GM23338 (cell line): Measurements from ENCODE around the gene TCHHL1. TPM values are rescaled to one million over a fixed set of nuclear protein-coding genes. Genes with fewer than 3 reads are reported as not detected.

Experiments used
- ATAC-seq: fragments of 200-7000 bp; cut with Tn5 transposase; 3 replicates; pipeline ENCODE4 v1.9.1; 2020
- DNase-seq: peaks from one replicate; pipeline ENCODE4 v3.0.0-alpha.2; 2015; ENCODE audit warnings: low spot score
- H2AFZ ChIP-seq: fragments of 200-600 bp; sonication (generic); 2 replicates; pipeline ENCODE4 v1.8.0; 2016; ENCODE audit warnings: antibody characterized with exemption, mild to moderate bottlenecking, moderate library complexity
- H3F3A ChIP-seq: fragments of 200-600 bp; sonication (generic); replicated peaks from 2 replicates; pipeline ENCODE4 v1.8.0; 2017; ENCODE audit warnings: antibody characterized with exemption, mixed run types, low read depth
- H3K27ac ChIP-seq: fragments of 200-600 bp; sonication (generic); 2 replicates; pipeline ENCODE4 v1.6.1; 2016; ENCODE audit warnings: low read depth
- H3K27me3 ChIP-seq: fragments of 200-600 bp; sonication (generic); 2 replicates; pipeline ENCODE4 v1.8.0; 2016; ENCODE audit warnings: mild to moderate bottlenecking, mixed run types, moderate library complexity; ENCODE audit not compliant: insufficient read depth
- H3K36me3 ChIP-seq: fragments of 200-600 bp; sonication (generic); 2 replicates; pipeline ENCODE4 v1.8.0; 2016; ENCODE audit warnings: mild to moderate bottlenecking; ENCODE audit not compliant: insufficient read depth
- H3K4me1 ChIP-seq: fragments of 200-600 bp; sonication (generic); 2 replicates; pipeline ENCODE4 v1.8.0; 2016; ENCODE audit warnings: mild to moderate bottlenecking, moderate library complexity; ENCODE audit not compliant: insufficient read depth
- H3K4me2 ChIP-seq: fragments of 200-600 bp; sonication (generic); 2 replicates; pipeline ENCODE4 v1.7.1; 2017; ENCODE audit warnings: mixed run types
- H3K4me3 ChIP-seq: fragments of 200-600 bp; sonication (generic); 2 replicates; pipeline ENCODE4 v1.6.1; 2016; ENCODE audit warnings: mixed run types
- H3K79me2 ChIP-seq: fragments of 200-600 bp; sonication (generic); replicated peaks from 2 replicates; pipeline ENCODE4 v1.8.0; 2017; ENCODE audit warnings: mild to moderate bottlenecking; ENCODE audit not compliant: insufficient read depth
- H3K9me2 ChIP-seq: fragments of 200-600 bp; sonication (generic); 2 replicates; pipeline ENCODE4 v1.8.0; 2017; ENCODE audit not compliant: insufficient read depth
- H4K20me1 ChIP-seq: fragments of 200-600 bp; sonication (generic); replicated peaks from 2 replicates; pipeline ENCODE4 v1.8.0; 2017; ENCODE audit warnings: mild to moderate bottlenecking; ENCODE audit not compliant: insufficient read depth
- H3K27ac Mint-ChIP-seq: 2 replicates; pipeline ENCODE4 v1.8.0; 2020; ENCODE audit warnings: inconsistent platforms, mild to moderate bottlenecking, moderate library complexity, mixed read lengths
- H3K27me3 Mint-ChIP-seq: 3 replicates; pipeline ENCODE4 v1.8.0; 2022; ENCODE audit warnings: low read depth, mild to moderate bottlenecking, moderate library complexity, mixed read lengths, inconsistent platforms; ENCODE audit not compliant: insufficient read depth, poor library complexity
- H3K36me3 Mint-ChIP-seq: 3 replicates; pipeline ENCODE4 v1.8.0; 2021; ENCODE audit warnings: low read depth, mild to moderate bottlenecking, inconsistent platforms, moderate library complexity, mixed read lengths
- H3K4me1 Mint-ChIP-seq: 3 replicates; pipeline ENCODE4 v1.8.0; 2020; ENCODE audit warnings: mild to moderate bottlenecking, inconsistent platforms, mixed read lengths
- H3K4me3 Mint-ChIP-seq: 3 replicates; pipeline ENCODE4 v1.8.0; 2021; ENCODE audit warnings: moderate library complexity, mild to moderate bottlenecking, inconsistent platforms, mixed read lengths
- H3K9me3 Mint-ChIP-seq: 3 replicates; pipeline ENCODE4 v1.8.0; 2020; ENCODE audit warnings: moderate library complexity, mild to moderate bottlenecking, inconsistent platforms, mixed read lengths
- CREB1 ChIP-seq: fragments of 250-450 bp; sonication (Bioruptor Pico); IDR thresholded peaks from 2 replicates; pipeline ENCODE4 v1.5.0; 2020; ENCODE audit warnings: low read depth, mild to moderate bottlenecking, moderate library complexity
- CTCF ChIP-seq, 2 experiments: fragments of 200-600 bp in 1 of 2; sonication (generic) in 1 of 2; conservative IDR thresholded peaks; 2 replicates each; pipeline versions ENCODE4 v1.5.1 to v1.6.1; 2016 to 2017; ENCODE audit warnings: antibody characterized with exemption in 2 of 2, low read depth in 2 of 2, mild to moderate bottlenecking in 2 of 2, moderate library complexity in 1 of 2
- ETS1 ChIP-seq: IDR thresholded peaks from 2 replicates; pipeline ENCODE4 v1.6.1; 2016; ENCODE audit warnings: antibody characterized with exemption
- EZH2 ChIP-seq: fragments of 200-600 bp; sonication (generic); IDR thresholded peaks from one replicate; pipeline ENCODE4 v1.8.0; 2017; ENCODE audit warnings: antibody characterized with exemption, mild to moderate bottlenecking, low read depth; ENCODE audit not compliant: unreplicated experiment
- EZH2phosphoT487 ChIP-seq: fragments of 200-600 bp; sonication (generic); IDR thresholded peaks from one replicate; pipeline ENCODE4 v1.8.1; 2018; ENCODE audit warnings: antibody characterized with exemption; ENCODE audit not compliant: unreplicated experiment
- JUNB ChIP-seq: IDR thresholded peaks from one replicate; pipeline ENCODE4 v1.6.1; 2016; ENCODE audit warnings: antibody characterized with exemption; ENCODE audit not compliant: unreplicated experiment
- NANOG ChIP-seq: IDR thresholded peaks from 2 replicates; pipeline ENCODE4 v1.6.1; 2016; ENCODE audit warnings: antibody characterized with exemption, borderline replicate concordance
- POLR2AphosphoS5 ChIP-seq: IDR thresholded peaks from 2 replicates; pipeline ENCODE4 v1.6.1; 2016; ENCODE audit warnings: antibody characterized with exemption, low read depth
- STAT1 ChIP-seq: IDR thresholded peaks from one replicate; pipeline ENCODE4 v1.6.1; 2016; ENCODE audit warnings: antibody characterized with exemption; ENCODE audit not compliant: unreplicated experiment
- ZNF114 ChIP-seq: fragments of 250-450 bp; sonication (Bioruptor Pico); IDR thresholded peaks from 2 replicates; pipeline ENCODE4 v1.5.0; 2020; ENCODE audit warnings: mild to moderate bottlenecking, moderate library complexity
- ZNF331 ChIP-seq: fragments of 250-450 bp; sonication (Bioruptor Pico); IDR thresholded peaks from 2 replicates; pipeline ENCODE4 v1.5.0; 2020; ENCODE audit warnings: low read depth, mild to moderate bottlenecking, moderate library complexity
- ZNF462 ChIP-seq: fragments of 250-450 bp; sonication (Bioruptor Pico); IDR thresholded peaks from 2 replicates; pipeline ENCODE4 v1.5.0; 2020; ENCODE audit warnings: mild to moderate bottlenecking, moderate library complexity
- polyA plus RNA-seq: library from polyadenylated mRNA; unstranded; fragments of >200 nt; fragmentation: Nextera tagmentation; extraction: Ambion mirVana; gene quantifications from 2 replicates; pipeline ENCODE4 v1.2.1, GENCODE V29; 2016
- total RNA-seq: library from RNA; depleted of rRNA; stranded (reverse); fragments of >200 nt; shearing (Covaris generic); gene quantifications from 2 replicates; pipeline ENCODE4 v1.2.3, GENCODE V29; 2014
- TF ChIP-seq, protein P1 (sequence below): IDR thresholded peaks from one replicate; pipeline ENCODE4 v1.6.1; 2018; ENCODE audit warnings: antibody characterized with exemption; ENCODE audit not compliant: unreplicated experiment

The TCHHL1 gene
- total and polyA plus RNA-seq, 2 experiments from 2014 or later = not detected

GRCh38 chr1:152047730-152048415 is 41.0 kb downstream of the TCHHL1 start:
- H3K9me2 ChIP-seq = peaks cover 5% of the 10 kb centered on the region
- Mint-ChIP-seq H3K4me1 (peaks cover 34% of the 10 kb centered on the region), H3K27ac (peak overlapping the region; percentile 96), H3K9me3 (no peaks in the 10 kb centered on the region), H3K27me3 (peaks cover 12% of the 10 kb centered on the region), H3K4me3 (peak overlapping the region; percentile 63), H3K36me3 (no peaks in the 10 kb centered on the region)
- ATAC-seq (peak; percentile 96), DNase-seq (peak; percentile 87)
- H3K4me1 ChIP-seq = peaks cover 37% of the 10 kb centered on the region
- TF ChIP-seq JUNB (no peak), ETS1 (no peak), CREB1 (peak; percentile 32; the same call in 1 of the 2 replicates), ZNF331 (CRISPR knock-in tag) (no peak), STAT1 (no peak), ZNF114 (CRISPR knock-in tag) (no peak), CTCF (conservative IDR thresholded peaks at IDR 0.05; ENCODE audit: low read depth in 2 of 2) (peak; percentile 58 to 67), NANOG (no peak), EZH2phosphoT487 (no peak), ZNF462 (no peak), POLR2AphosphoS5 (peak; percentile 30; the same call in 1 of the 2 replicates), EZH2 (no peak)
- TF ChIP-seq, protein P1, sequence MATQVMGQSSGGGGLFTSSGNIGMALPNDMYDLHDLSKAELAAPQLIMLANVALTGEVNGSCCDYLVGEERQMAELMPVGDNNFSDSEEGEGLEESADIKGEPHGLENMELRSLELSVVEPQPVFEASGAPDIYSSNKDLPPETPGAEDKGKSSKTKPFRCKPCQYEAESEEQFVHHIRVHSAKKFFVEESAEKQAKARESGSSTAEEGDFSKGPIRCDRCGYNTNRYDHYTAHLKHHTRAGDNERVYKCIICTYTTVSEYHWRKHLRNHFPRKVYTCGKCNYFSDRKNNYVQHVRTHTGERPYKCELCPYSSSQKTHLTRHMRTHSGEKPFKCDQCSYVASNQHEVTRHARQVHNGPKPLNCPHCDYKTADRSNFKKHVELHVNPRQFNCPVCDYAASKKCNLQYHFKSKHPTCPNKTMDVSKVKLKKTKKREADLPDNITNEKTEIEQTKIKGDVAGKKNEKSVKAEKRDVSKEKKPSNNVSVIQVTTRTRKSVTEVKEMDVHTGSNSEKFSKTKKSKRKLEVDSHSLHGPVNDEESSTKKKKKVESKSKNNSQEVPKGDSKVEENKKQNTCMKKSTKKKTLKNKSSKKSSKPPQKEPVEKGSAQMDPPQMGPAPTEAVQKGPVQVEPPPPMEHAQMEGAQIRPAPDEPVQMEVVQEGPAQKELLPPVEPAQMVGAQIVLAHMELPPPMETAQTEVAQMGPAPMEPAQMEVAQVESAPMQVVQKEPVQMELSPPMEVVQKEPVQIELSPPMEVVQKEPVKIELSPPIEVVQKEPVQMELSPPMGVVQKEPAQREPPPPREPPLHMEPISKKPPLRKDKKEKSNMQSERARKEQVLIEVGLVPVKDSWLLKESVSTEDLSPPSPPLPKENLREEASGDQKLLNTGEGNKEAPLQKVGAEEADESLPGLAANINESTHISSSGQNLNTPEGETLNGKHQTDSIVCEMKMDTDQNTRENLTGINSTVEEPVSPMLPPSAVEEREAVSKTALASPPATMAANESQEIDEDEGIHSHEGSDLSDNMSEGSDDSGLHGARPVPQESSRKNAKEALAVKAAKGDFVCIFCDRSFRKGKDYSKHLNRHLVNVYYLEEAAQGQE = no peak
- H3F3A ChIP-seq = peaks cover 9% of the 10 kb centered on the region
- no peaks in the 10 kb centered on the region for H3K27me3 ChIP-seq
- no peaks in the 10 kb centered on the region for H3K79me2 ChIP-seq
- no peaks in the 10 kb centered on the region for H4K20me1 ChIP-seq
- peak overlapping the region; percentile 69 for H3K4me2 ChIP-seq
- H3K4me3 ChIP-seq = peak overlapping the region; percentile 36; the same call in 1 of the 2 replicates
- H2AFZ ChIP-seq = peak overlapping the region; percentile 14
- H3K27ac ChIP-seq = peak overlapping the region; percentile 81
- H3K36me3 ChIP-seq = no peaks in the 10 kb centered on the region
